ENCODE measurements around the gene TMEM52B.
A peak's percentile ranks its signal among the peaks of the same experiment; 100 is the strongest.

TMEM52B gene

GRCh38 chr12:10178821-10179220 is at the start of gene TMEM52B:
TMEM52B (plus strand) TSS chr12:10179032; CDS start chr12:10179575, 543 bp downstream.
- DNase-seq (ENCODE audit: low read depth) = no peak

GRCh38 chr12:10130042-10130441 is 48.8 kb upstream of the TMEM52B start, which contains the start of gene CLEC7A:
CLEC7A (minus strand) TSS chr12:10130199; CDS start chr12:10130082, 117 bp downstream.
- DNase-seq (ENCODE audit: low read depth) = no peak

DNA sequence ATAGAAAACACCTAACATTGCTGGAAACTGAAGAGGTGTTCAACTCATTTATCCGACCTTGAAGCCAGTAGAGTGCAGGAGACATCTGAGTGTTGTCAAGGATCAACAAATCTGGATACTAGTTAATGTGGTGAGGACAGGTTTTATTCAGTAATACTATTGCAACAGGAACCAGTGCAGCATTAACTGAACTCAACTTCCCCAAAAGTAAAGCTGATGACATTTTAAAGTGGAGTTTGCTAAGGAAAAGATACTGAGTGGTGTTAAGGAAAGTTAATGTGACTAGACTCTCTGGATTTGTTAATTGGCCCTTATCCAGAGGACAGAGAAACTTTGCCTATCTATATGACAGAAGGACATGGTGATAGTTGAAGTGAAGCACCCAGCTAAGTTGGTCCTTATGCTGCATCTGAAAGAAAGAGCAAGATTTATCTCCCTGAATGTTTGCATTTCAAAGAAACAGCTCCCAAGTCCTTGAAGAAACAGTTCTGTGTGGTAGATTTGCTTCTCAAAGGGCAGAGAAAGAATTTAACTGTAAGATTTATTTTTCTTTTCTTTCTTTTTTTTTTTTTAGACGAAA is 47.6 kb upstream of the TMEM52B start:
- DNase-seq (ENCODE audit: low read depth) = no peak

GRCh38 chr12:10132850-10133370 is 45.9 kb upstream of the TMEM52B start:
- no peak for DNase-seq (ENCODE audit: low read depth)

DNA sequence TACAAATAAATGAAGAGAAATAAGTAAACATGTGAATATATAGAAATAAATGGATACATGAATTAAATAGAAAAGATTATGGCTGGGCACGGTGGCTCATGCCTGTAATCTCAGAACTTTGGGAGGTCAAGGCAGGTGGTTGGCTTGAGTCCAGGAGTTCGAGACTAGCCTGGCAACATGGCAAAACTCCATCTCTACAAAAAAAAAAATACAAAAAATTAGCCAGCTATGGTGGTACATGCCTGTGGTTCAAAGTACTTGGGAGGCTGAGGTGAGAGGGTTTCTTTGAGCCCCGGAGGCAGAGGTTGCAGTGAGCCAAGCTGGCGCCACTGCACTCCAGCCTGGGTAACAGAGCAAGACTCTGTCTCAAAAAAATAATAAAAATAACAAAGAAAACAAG is 43.7 kb upstream of the TMEM52B start:
- DNase-seq (ENCODE audit: low read depth) = no peak

DNA sequence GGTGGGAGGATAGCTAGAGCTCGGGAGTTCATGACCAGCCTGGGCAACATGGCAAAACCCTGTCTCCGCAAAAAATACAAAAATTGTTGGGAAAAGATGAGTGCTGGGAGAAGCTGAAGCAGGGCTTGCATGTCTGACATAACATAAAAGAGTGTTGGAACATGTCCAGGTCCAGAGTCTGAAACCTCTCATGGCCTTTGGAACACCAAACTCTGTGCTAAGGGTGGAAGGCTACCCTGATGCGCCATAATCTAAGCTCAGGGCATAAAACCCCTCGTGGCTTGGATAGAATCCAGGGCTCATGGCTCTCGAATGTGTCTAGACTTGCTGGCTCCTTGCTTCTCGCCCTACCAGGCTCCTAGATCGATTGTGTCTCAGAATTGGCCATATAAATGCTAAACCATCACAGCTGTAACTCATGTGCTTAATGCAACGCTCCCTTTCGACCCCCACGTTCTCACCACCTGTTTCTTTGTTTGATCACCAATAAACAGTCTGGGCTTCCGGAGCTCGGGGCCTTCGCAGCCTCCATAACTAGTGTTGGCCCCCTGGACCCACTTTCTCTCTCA is 42.1 kb upstream of the TMEM52B start:
- DNase-seq (ENCODE audit: low read depth) = no peak

- no peak for DNase-seq (ENCODE audit: low read depth)
Measured at GRCh38 chr12:10140001-10140400, 38.8 kb upstream of the TMEM52B start.

GRCh38 chr12:10142976-10143589 is 35.7 kb upstream of the TMEM52B start:
- DNase-seq (ENCODE audit: low read depth) = no peak

DNA sequence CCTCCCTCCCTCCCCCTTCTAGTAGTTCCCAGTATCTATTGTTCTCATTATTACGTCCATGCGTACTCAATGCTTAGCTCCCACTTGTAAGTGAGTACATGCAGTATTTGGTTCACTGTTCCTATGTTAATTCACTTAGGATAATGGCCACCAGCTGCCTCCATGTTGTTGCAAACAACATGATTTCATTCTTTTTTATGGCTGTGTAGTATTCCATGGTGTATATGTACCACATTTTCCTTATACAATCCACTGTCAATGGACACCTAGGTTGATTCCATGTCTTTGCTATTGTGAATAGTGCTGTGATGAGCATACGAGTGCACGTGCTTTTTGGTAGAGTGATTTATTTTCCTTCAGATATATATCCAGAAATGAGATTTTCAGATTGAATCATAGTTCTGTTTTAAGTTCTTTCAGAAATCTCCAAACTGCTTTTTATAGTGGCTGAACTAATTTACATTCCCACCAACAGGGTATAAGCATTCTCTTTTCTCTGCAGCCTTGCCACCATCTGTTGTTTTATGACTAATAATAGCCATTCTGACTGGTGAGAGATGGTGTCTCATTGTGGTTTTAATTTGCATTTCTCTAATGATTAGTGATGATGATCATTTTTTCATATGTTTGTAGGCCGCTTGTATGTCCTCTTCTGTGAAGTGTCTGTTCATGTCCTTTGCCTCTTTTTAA is 31.0 kb upstream of the TMEM52B start:
- no peak for DNase-seq (ENCODE audit: low read depth)

DNA sequence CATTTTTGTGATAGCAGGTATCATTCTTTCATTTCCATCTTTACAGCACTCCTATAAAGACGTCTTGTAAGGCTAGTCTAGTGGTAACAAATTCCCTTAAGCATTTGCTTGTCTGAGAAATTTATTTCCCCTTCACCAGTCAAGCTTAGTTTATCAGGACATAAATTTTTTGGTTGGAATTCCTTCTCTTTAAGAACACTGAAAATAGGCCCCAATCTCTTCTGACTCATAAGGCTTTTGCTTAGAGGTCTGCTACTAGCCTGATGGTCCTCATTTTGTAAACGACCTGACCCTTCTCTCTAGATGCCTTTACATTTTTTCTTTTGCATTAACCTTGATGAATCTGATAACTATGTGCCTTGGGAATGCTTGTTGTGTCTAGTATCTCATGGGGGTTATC is 27.2 kb upstream of the TMEM52B start:
- DNase-seq (ENCODE audit: low read depth) = no peak

DNA sequence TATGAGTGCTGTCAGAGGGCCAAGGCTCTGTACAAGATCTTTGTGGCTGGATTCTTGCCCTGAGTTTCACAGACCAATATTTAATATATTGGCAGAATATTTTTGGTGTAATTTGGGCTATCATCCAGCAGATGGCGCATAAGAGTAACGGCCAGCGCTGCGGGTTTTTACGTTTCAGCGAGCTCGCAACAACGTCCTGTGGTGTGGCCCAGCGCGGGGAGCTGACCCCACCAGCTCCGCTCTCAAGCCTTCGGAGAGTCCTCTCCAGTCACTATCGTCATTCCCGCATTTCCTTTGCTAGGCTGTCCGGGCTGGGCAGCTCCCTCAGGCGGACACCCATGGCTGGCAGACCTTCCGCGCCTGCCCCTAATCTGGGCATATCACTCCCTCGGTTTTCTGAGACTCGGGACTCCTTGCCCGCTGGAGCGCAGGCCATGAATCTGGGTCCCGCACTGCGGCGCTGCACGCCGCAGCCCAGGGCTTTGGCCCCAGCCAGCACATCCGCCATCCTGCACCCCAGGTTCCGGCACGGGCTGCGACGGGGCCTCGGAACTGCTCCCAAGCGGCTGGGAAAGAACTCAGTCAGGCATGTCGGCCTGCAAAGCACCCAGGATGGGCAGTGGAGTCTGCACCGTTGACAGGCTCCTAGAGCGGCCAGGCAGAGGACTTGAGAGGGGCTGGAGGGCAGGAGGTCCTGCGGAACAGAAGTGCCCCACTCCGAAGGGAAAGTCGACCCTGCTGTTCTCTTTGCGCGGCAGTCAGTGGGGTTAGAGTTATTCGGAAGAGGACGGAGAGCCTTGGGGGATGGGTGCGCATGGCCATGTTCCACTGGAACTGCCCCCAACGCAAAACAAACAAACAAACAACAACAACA is 25.3 kb upstream of the TMEM52B start:
- DNase-seq (ENCODE audit: low read depth) = peak; percentile 11

DNA sequence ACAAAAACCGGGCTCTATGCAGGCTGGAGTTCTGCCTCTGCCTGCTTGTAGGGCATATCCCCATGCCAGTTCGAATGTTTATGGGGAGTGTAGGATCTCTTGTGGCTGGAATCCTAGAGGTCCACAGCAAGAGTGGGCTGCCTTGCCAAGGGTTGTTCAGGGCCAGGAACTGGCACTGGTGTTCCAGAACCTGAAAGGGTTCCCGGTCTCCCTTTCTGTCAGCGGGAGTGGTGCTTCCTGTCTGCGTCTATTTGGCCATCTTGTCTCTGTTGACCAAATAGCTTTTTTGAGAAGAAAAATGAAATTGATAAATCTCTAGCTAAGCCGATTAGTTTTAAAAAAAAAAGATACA is 24.7 kb upstream of the TMEM52B start:
- no peak for DNase-seq (ENCODE audit: low read depth)

DNA sequence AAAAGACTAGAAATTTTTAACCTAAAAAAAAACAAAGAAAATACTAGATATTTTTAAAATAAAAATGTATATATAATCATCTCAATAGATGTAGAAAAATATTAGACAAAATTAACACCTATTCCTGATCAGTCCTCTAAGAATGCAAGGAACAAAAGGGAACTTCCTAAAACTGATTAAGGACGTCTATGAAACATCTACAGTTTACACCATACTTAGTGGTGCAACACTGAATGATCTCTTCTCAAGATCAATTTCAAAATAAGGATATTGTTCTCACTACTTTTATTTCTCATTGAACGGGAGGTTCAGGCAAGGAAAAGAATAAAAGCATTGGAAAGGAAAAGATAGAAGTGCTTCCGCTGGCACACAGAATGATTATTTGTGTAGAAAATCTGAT is 22.9 kb upstream of the TMEM52B start:
- DNase-seq (ENCODE audit: low read depth) = no peak

DNA sequence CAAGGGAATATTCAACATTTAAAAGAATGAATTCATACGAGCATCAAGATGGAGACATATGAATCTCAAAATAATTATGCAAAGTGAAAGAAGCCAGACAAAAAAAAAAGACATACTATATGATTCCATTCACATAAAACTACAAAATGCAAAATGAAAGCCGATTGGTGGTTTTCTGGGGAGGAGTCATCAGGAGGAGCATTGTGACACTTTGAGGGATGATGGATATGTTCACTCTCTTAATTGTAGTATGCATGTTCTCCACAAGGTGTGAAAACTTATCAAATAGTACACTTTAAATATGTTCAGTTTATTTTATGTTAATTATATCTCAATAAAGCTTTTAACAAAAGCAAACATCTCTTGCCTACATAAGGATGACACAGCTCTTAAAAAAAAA is 20.4 kb upstream of the TMEM52B start:
- DNase-seq (ENCODE audit: low read depth) = no peak

DNA sequence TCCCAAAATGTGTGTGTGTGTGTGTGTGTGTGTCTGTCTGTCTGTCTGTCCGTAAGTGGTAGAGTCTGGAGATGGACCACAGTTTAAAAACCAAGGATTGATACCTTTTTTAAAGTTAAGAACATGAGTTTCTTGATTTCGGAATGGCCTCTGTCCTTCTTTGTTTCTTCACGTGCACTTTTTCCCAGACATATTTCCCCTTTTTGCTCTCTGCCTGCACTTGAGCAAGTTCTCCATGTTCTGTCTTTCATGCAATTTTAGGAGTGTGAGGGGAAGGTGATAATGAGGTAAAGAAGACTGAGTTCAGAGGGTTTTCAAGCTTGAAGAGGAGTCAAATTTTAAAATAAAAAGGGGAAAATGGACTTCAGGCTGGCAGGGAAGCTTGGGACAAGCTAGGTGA is 19.6 kb upstream of the TMEM52B start:
- DNase-seq (ENCODE audit: low read depth) = no peak

DNA sequence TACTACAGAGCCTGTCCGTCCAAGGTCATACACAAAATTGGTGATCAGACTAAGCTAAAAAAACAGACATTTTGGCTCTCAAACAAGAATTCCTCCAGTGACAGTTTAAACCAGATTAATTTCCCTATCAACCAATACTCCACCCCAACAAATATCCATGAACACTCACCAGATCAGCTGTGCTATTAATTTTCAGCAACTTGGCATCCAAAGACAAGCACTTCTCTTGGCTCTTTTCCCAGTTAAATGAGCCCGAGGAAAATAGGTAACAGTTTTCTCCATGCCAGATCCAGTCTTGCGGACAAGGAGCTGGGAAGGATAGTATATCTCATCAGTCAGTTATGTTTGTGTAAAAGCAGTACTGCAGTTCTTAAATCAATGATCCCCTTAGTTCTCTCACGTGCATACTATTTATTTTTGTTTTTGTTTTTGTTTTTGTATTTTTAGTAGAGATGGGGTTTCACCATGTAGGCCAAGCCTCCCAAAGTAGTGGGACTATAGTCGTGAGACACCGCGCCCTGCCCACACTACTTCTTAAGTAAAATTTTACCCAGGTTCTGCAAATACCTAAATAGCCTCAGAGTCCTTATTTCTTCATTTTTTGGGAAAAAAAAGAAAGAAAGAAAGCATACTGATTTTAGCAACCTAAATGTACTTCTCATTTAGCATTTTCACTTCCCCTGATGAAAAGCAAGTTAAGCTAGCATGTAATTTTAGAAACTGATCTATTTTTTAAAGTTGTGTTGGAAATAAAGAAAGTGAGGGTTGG is 18.0 kb upstream of the TMEM52B start:
- no peak for DNase-seq (ENCODE audit: low read depth)

DNA sequence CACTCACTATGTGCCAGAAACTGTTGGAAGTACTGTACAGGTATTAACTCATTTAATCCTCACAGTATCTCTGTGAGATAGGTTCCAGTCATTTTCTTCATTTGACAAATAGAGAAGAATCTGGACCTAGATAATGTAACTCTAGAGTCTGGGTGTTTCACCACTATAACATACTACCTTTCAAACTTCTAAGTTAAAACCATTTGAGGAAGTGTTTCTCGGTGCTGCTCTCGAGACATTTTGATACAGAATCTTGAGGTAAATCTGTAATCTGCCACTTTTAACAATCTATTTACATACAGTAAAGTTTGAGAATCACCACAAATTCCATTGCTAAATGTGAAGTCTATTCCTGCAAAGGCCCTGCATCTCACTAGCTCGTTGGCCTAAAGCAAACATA is 15.7 kb upstream of the TMEM52B start:
- no peak for DNase-seq (ENCODE audit: low read depth)

GRCh38 chr12:10165421-10165820 is 13.4 kb upstream of the TMEM52B start:
- no peak for DNase-seq (ENCODE audit: low read depth)

DNA sequence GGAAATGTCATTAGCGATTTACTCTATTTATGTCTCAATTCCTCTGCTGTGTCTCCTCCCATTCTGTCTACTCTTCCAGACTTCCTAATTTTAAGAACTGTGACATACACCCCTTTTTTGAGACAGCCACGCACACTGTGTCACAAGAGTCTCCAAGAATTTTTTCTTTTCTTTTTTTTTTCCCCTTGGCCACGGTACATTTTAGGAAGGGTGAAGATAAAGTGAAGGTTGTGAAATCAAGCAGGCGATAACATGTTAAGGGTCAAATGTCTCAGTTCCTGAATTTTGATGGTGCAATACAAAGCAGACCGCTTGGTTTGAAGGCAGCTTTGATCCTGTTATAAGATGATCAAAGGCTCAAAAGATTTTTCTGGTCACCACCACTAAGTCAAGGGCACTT is 11.2 kb upstream of the TMEM52B start:
- no peak for DNase-seq (ENCODE audit: low read depth)

- DNase-seq (ENCODE audit: low read depth) = no peak
Measured at GRCh38 chr12:10169104-10169503, 9.7 kb upstream of the TMEM52B start.

- DNase-seq (ENCODE audit: low read depth) = no peak
Measured at GRCh38 chr12:10170216-10170615, 8.6 kb upstream of the TMEM52B start.

Data from stimulated activated CD8-positive, alpha-beta memory T cell treated with anti-CD3 and anti-CD28 coated beads, Interleukin-4, amount 100 ng/mL, for 24 hours (primary cell).